Sigmoid colon (tissue), 3 donors: ENCODE measurements around the gene GPC6.

ENCODE experiments used
- POLR2A ChIP-seq, 2 donors: fragments of 450-650 bp; IDR thresholded peaks; one replicate each; pipeline ENCODE4 v1.6.1; 2016; ENCODE audit warnings: antibody characterized with exemption in 2 of 2, mild to moderate bottlenecking in 2 of 2, moderate library complexity in 2 of 2
- TF ChIP-seq, protein P1 (sequence below), 4 experiments: fragments of 450-650 bp in 3 of 4; fragments of 200-600 bp in 1 of 4; IDR thresholded peaks; one replicate each; pipeline ENCODE4 v1.5.1; 2016 to 2019; ENCODE audit warnings: antibody characterized with exemption in 4 of 4, mild to moderate bottlenecking in 3 of 4, moderate library complexity in 2 of 4

DNA sequence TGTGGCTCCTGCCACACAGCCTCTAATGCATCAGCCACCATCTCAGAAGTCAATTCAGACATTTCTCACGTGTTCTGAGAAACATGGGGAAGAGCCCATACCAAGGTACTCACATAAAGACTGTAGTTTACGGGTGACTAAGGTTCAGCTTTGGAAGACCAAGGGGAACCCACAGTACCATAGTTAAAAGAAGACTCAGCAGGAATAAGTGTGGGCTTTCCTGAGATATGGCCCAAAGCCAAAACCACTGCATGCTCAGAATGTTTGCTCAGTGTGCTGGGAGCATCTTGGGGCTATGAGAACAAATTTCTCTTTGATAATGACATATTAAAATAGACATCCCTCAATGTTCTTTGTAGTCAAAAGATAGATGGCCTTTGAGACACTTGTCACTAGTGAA lies 969.1 kb downstream of the GPC6 start:
- no peak for TF ChIP-seq POLR2A (IDR thresholded peaks at IDR 0.05)
- TF ChIP-seq, protein P1, sequence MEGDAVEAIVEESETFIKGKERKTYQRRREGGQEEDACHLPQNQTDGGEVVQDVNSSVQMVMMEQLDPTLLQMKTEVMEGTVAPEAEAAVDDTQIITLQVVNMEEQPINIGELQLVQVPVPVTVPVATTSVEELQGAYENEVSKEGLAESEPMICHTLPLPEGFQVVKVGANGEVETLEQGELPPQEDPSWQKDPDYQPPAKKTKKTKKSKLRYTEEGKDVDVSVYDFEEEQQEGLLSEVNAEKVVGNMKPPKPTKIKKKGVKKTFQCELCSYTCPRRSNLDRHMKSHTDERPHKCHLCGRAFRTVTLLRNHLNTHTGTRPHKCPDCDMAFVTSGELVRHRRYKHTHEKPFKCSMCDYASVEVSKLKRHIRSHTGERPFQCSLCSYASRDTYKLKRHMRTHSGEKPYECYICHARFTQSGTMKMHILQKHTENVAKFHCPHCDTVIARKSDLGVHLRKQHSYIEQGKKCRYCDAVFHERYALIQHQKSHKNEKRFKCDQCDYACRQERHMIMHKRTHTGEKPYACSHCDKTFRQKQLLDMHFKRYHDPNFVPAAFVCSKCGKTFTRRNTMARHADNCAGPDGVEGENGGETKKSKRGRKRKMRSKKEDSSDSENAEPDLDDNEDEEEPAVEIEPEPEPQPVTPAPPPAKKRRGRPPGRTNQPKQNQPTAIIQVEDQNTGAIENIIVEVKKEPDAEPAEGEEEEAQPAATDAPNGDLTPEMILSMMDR (IDR thresholded peaks at IDR 0.05): no peak
